ENCODE measurements around the gene SLC5A11.

DNA sequence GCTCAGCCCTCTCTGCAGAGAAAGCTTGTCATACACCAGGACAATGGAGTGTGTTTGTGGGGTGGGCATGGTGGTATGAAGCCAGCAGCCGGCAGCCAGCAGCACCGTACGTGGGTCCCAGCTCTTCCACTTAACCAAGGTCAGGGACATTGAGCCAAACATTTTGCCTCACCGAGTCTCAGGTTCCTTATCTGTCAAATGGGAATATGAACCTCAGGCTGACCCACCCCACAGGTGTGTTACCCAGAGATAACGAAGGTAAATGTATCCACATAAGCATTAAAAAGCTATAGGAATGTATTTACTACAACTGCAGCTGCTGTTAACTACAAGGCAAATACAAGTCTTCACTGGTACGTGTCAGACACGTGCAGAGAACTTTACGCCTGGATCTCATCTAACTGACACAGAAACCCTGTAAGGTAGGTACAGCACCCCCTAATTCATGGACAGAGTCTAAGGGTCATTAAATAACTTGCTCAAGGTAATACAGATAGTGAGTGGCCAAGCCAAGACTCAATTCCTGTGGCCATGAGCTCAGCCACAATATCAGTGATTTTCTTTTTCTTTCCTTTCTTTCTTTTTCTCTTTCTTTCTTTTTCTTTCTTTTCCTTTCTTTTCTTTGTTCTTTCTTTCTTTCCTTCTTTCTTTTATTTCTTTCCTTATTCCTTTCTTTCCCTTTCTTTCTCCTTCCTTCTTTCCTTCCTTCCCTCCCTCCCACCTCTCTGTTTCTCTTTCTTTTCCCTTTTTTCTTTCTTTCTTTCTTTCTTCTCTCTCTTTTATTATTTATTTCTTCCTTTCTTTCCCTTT lies 990 bp downstream of the SLC5A11 start:
- TF ChIP-seq SP1 (IDR thresholded peaks at IDR 0.05) (no peak), RAD21 (IDR thresholded peaks at IDR 0.05) (no peak), JUND (IDR thresholded peaks at IDR 0.05) (no peak), RXRA (IDR thresholded peaks at IDR 0.05) (no peak), YY1 (IDR thresholded peaks at IDR 0.05) (no peak), GABPA (IDR thresholded peaks at IDR 0.05 in 1 of 2, conservative IDR thresholded peaks at IDR 0.05 in 1 of 2) (no peak), FOXA1 (IDR thresholded peaks at IDR 0.05) (no peak)
- TF ChIP-seq, protein P1, sequence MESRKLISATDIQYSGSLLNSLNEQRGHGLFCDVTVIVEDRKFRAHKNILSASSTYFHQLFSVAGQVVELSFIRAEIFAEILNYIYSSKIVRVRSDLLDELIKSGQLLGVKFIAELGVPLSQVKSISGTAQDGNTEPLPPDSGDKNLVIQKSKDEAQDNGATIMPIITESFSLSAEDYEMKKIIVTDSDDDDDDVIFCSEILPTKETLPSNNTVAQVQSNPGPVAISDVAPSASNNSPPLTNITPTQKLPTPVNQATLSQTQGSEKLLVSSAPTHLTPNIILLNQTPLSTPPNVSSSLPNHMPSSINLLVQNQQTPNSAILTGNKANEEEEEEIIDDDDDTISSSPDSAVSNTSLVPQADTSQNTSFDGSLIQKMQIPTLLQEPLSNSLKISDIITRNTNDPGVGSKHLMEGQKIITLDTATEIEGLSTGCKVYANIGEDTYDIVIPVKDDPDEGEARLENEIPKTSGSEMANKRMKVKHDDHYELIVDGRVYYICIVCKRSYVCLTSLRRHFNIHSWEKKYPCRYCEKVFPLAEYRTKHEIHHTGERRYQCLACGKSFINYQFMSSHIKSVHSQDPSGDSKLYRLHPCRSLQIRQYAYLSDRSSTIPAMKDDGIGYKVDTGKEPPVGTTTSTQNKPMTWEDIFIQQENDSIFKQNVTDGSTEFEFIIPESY (IDR thresholded peaks at IDR 0.05), result no peak
- TF ChIP-seq, protein P2, sequence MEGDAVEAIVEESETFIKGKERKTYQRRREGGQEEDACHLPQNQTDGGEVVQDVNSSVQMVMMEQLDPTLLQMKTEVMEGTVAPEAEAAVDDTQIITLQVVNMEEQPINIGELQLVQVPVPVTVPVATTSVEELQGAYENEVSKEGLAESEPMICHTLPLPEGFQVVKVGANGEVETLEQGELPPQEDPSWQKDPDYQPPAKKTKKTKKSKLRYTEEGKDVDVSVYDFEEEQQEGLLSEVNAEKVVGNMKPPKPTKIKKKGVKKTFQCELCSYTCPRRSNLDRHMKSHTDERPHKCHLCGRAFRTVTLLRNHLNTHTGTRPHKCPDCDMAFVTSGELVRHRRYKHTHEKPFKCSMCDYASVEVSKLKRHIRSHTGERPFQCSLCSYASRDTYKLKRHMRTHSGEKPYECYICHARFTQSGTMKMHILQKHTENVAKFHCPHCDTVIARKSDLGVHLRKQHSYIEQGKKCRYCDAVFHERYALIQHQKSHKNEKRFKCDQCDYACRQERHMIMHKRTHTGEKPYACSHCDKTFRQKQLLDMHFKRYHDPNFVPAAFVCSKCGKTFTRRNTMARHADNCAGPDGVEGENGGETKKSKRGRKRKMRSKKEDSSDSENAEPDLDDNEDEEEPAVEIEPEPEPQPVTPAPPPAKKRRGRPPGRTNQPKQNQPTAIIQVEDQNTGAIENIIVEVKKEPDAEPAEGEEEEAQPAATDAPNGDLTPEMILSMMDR (IDR thresholded peaks at IDR 0.05; ENCODE audit: low read depth, low read length, missing input control), result no peak
- TF ChIP-seq, protein P3, sequence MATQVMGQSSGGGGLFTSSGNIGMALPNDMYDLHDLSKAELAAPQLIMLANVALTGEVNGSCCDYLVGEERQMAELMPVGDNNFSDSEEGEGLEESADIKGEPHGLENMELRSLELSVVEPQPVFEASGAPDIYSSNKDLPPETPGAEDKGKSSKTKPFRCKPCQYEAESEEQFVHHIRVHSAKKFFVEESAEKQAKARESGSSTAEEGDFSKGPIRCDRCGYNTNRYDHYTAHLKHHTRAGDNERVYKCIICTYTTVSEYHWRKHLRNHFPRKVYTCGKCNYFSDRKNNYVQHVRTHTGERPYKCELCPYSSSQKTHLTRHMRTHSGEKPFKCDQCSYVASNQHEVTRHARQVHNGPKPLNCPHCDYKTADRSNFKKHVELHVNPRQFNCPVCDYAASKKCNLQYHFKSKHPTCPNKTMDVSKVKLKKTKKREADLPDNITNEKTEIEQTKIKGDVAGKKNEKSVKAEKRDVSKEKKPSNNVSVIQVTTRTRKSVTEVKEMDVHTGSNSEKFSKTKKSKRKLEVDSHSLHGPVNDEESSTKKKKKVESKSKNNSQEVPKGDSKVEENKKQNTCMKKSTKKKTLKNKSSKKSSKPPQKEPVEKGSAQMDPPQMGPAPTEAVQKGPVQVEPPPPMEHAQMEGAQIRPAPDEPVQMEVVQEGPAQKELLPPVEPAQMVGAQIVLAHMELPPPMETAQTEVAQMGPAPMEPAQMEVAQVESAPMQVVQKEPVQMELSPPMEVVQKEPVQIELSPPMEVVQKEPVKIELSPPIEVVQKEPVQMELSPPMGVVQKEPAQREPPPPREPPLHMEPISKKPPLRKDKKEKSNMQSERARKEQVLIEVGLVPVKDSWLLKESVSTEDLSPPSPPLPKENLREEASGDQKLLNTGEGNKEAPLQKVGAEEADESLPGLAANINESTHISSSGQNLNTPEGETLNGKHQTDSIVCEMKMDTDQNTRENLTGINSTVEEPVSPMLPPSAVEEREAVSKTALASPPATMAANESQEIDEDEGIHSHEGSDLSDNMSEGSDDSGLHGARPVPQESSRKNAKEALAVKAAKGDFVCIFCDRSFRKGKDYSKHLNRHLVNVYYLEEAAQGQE (IDR thresholded peaks at IDR 0.05), result no peak
- TF ChIP-seq, protein P4, sequence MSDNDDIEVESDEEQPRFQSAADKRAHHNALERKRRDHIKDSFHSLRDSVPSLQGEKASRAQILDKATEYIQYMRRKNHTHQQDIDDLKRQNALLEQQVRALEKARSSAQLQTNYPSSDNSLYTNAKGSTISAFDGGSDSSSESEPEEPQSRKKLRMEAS (IDR thresholded peaks at IDR 0.05), result no peak

Measured in liver (tissue), 3 donors.